HG03025 (cell line): ENCODE data around the gene PDCD1LG2.

Experiments used
- ATAC-seq: cut with Tn5 transposase; IDR thresholded peaks from one replicate; pipeline ENCODE4 v1.9.1; 2021; ENCODE audit warnings: mild to moderate bottlenecking, moderate library complexity; ENCODE audit not compliant: unreplicated experiment, low FRiP score

PDCD1LG2 gene

DNA sequence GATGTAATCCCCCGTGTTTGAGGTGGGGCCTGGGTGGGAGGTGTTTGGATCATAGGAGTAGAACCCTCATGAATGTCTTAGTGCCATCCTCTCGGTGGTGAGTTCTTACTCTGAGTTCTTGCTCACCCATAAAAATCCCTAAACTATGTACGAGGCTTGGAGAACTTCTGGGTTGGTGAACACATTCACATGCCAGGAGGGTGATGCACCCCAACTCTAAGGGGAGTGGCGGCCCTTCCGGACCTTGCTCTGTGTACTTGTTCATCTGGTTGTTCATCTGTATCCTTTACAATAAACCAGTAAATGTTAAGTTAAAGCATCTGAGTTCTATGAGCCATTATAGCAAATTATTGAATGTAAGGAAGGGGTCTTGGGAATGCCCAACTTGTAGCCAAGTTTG, 82.6 kb downstream of the PDCD1LG2 start:
- no peak for ATAC-seq

- ATAC-seq, result peak; percentile 60
These were observed 83.6 kb downstream of the PDCD1LG2 start for GRCh38 chr9:5593904-5594303.

GRCh38 chr9:5596173-5596572, 85.8 kb downstream of the PDCD1LG2 start:
- no peak for ATAC-seq

DNA sequence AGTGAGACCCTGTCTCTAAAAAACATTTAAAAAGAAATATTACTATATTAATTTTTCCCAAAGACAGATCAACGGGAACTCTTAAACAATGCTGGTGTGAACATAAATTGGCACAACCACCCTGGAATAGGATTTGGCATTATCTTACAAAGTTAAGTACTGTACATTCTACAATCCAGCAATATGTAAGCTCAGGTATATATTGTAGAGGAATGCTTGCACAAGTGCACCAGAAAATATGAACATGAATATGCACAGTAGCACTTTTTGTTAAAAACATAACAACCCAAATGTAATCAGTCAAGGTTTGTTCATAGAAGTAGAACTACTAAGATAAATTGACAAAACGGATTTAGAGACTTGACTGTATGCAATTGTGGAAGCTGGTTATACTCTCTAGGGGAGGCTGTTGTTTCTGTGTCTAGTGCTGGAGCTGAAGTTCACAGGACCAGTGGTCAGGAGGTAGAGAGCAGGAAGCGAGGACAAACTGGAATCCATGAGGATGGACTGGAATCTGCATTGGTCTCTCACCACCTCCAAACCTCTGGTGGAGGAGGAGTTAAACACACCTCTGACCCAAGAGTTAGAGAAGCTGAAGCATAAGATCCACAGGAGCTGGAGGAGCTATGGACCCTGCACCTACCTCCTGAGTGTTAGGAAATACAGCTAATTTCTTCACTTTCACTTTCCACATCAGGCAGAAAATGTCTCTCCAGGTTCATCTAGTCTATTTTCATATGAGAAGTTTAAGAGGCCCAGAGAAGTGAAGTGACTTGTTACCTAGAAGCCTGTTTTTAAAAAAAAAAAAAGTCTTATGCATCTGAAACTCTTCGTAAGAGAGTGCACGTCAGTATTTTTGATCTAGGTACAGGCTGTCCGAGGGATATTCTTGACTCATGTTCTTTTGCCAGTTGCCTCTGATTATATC, 98.2 kb downstream of the PDCD1LG2 start:
- no peak for ATAC-seq

DNA sequence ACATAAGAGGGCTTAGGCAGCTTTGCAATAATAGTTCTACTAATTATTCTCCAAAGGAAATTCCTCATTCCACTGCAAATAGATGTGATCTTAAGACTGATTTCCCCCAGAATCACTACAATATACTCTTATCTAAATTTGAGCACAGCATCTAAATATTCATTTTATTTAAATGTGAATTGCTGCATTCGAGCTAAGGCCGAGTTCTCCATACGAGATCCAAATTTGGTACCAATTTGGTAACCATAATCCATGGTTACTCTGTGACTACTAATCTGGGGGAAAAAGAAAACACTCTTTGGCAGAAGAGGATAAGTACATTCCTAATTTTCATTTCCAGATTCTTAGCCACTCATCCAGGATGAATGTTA, 98.9 kb downstream of the PDCD1LG2 start:
- ATAC-seq, result no peak

- no peak for ATAC-seq
These were observed 100.2 kb downstream of the PDCD1LG2 start for GRCh38 chr9:5610491-5610890.

GRCh38 chr9:5611321-5612184, 101.2 kb downstream of the PDCD1LG2 start:
- no peak for ATAC-seq

- no peak for ATAC-seq
These were observed 101.8 kb downstream of the PDCD1LG2 start for GRCh38 chr9:5612185-5612530.

DNA sequence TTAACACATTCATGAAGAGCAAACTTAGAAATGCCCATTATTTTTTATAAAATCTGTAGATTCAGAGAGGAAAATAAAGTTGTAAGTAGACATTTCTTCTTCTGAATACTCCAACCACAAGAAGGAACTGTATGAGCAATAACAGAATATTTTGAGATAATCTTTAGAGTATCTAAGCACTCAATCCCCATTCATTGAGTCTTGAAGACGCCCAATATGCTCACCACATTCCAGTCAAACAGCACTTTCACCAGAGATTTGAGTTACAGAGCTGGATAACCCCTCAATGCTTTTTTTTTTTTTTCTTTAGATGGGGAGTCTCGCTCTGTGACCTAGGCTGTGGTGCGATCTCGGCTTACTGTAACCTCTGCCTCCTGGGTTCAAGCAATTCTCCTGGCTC, 103.9 kb downstream of the PDCD1LG2 start:
- no peak for ATAC-seq

- no peak for ATAC-seq
These were observed 104.7 kb downstream of the PDCD1LG2 start for GRCh38 chr9:5614985-5615384.

DNA sequence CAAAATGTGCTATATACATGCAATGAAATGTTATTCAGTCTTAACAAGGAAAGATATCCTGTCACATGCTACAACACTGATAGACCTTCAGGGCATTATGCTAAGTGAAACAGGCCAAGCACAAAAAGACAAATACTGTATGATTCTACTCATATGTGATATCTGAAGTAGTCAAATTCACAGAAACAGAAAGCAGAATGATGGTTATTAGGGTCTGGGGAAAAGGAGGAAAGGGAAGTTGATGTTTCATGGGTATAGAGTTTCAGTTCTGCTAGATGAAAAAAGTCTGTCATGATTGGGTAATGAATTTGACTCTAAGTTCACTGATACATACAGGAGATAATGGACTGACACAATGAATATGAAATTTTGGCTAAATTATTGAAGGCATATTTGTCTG, 107.4 kb downstream of the PDCD1LG2 start:
- ATAC-seq, result peak; percentile 97

GRCh38 chr9:5620494-5620893, 110.2 kb downstream of the PDCD1LG2 start:
- ATAC-seq, result no peak
